ENCODE results near the gene NOL9. TPM values are rescaled to one million over a fixed set of nuclear protein-coding genes. Genes with fewer than 3 reads are reported as not detected.
A peak's percentile ranks its signal among the peaks of the same experiment; 100 is the strongest.

The NOL9 gene
- total and polyA plus RNA-seq, 9 of the 15 experiments (the other 6 are each of a cell fraction or from before 2014, with no cell fraction given), result 5.6 to 76.5 (median 47.3) TPM

DNA sequence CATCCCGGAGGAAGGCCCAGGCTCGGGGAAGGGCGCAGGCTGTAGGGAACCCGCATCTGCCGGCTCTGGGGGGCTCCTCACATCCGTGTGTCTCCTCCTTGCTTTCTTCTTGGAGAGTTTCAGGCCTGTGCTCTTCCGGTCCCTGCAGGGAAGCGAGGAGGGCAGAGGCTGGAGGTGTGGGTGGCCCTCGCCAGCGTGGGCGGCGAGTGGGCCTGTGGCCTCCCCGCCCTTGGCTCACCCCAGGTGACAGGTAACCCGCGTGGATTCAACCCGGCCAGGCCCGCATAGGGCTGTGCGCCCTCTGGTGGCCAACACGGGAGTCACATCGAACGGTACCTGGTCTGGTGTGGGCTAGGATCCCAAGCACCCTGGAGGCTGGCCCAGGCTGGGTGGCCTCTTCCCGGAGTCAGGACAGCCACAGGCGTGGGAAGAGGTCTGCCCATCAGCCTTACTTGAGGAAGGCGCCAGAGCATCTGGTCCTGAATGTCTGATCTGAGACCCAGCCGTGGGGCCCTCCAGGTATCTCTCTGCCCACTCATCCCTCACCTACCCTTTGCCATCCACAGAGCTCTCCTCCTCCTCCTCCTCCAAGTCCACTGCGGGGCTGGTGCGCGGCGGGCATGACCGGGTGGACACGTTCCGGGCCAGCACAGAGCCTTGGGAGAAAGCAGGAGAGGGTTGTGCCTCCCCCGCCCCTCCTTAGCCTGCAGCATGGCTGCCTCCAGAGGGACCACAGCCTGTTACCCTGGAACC is 78.8 kb downstream of the NOL9 start (continued):
- TF ChIP-seq, protein P1, sequence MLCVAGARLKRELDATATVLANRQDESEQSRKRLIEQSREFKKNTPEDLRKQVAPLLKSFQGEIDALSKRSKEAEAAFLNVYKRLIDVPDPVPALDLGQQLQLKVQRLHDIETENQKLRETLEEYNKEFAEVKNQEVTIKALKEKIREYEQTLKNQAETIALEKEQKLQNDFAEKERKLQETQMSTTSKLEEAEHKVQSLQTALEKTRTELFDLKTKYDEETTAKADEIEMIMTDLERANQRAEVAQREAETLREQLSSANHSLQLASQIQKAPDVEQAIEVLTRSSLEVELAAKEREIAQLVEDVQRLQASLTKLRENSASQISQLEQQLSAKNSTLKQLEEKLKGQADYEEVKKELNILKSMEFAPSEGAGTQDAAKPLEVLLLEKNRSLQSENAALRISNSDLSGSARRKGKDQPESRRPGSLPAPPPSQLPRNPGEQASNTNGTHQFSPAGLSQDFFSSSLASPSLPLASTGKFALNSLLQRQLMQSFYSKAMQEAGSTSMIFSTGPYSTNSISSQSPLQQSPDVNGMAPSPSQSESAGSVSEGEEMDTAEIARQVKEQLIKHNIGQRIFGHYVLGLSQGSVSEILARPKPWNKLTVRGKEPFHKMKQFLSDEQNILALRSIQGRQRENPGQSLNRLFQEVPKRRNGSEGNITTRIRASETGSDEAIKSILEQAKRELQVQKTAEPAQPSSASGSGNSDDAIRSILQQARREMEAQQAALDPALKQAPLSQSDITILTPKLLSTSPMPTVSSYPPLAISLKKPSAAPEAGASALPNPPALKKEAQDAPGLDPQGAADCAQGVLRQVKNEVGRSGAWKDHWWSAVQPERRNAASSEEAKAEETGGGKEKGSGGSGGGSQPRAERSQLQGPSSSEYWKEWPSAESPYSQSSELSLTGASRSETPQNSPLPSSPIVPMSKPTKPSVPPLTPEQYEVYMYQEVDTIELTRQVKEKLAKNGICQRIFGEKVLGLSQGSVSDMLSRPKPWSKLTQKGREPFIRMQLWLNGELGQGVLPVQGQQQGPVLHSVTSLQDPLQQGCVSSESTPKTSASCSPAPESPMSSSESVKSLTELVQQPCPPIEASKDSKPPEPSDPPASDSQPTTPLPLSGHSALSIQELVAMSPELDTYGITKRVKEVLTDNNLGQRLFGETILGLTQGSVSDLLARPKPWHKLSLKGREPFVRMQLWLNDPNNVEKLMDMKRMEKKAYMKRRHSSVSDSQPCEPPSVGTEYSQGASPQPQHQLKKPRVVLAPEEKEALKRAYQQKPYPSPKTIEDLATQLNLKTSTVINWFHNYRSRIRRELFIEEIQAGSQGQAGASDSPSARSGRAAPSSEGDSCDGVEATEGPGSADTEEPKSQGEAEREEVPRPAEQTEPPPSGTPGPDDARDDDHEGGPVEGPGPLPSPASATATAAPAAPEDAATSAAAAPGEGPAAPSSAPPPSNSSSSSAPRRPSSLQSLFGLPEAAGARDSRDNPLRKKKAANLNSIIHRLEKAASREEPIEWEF (CRISPR knock-in tag; IDR thresholded peaks at IDR 0.05), result no peak
- TF ChIP-seq EZH2 (IDR thresholded peaks at IDR 0.05; ENCODE audit: borderline replicate concordance, low read depth, low read length), result no peak
- TF ChIP-seq STAG1 (CRISPR knock-in tag; IDR thresholded peaks at IDR 0.05; ENCODE audit: borderline replicate concordance), result 0 out of 2 replicates have a peak, but pooled peaks have one; percentile 33
- no peak for TF ChIP-seq FOXJ3 (CRISPR knock-in tag; IDR thresholded peaks at IDR 0.05)
- peak; percentile 17; the same call in 1 of the 2 replicates for TF ChIP-seq HDAC2 (IDR thresholded peaks at IDR 0.05)
- no peak for TF ChIP-seq SMARCC2 (IDR thresholded peaks at IDR 0.05; ENCODE audit: low read depth)
- TF ChIP-seq ARID1B (IDR thresholded peaks at IDR 0.05), result no peak
- TF ChIP-seq NFE2L1 (tag; IDR thresholded peaks at IDR 0.05; ENCODE audit: borderline replicate concordance, low read depth), result no peak
- TF ChIP-seq SREBF1 (IDR thresholded peaks at IDR 0.05; ENCODE audit: borderline replicate concordance, low read depth, low read length), result no peak
- no peak for TF ChIP-seq NBN (IDR thresholded peaks at IDR 0.05; ENCODE audit: low read depth)
- TF ChIP-seq POU5F1 (IDR thresholded peaks at IDR 0.05; ENCODE audit: borderline replicate concordance, low read depth, low read length, partially characterized antibody), result no peak
- TF ChIP-seq, protein P2, sequence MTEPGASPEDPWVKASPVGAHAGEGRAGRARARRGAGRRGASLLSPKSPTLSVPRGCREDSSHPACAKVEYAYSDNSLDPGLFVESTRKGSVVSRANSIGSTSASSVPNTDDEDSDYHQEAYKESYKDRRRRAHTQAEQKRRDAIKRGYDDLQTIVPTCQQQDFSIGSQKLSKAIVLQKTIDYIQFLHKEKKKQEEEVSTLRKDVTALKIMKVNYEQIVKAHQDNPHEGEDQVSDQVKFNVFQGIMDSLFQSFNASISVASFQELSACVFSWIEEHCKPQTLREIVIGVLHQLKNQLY (CRISPR knock-in tag; conservative IDR thresholded peaks at IDR 0.05), result no peak
